IPS DF 6.9 (cell line): ENCODE measurements around the gene CIITA.
"Not testable (repeated sequence)": the region's sequence is repeated elsewhere in the genome, so short reads cannot be mapped to it uniquely, and the experiment has no call there.

Experiments
- DNase-seq: peaks from one replicate; pipeline ENCODE4 v3.0.0-alpha.2; 2013; ENCODE audit warnings: low read depth, low spot score
- H3K27ac ChIP-seq: one replicate; pipeline ENCODE4 v1.5.1; 2013; ENCODE audit warnings: low read length, control low read depth
- H3K27me3 ChIP-seq: 2 replicates; pipeline ENCODE4 v1.6.1; 2013; ENCODE audit warnings: mild to moderate bottlenecking, low read length; ENCODE audit not compliant: control insufficient read depth, insufficient read depth
- H3K36me3 ChIP-seq: 2 replicates; pipeline ENCODE4 v1.6.1; 2013; ENCODE audit warnings: low read length; ENCODE audit not compliant: control insufficient read depth, insufficient read depth
- H3K4me1 ChIP-seq: 2 replicates; pipeline ENCODE4 v1.6.1; 2013; ENCODE audit warnings: low read length; ENCODE audit not compliant: control insufficient read depth, insufficient read depth
- H3K4me3 ChIP-seq: 2 replicates; pipeline ENCODE4 v1.5.1; 2013; ENCODE audit warnings: mild to moderate bottlenecking, low read length
- H3K9me3 ChIP-seq: 2 replicates; pipeline ENCODE4 v1.6.1; 2013; ENCODE audit warnings: low read length, inconsistent platforms; ENCODE audit not compliant: control insufficient read depth, insufficient read depth
- WGBS: extraction: QIAGEN DNeasy Blood & Tissue Kit; methylation state at CpG from one replicate; pipeline ENCODE4 v1.1.7; 2013; ENCODE audit warnings: mixed read lengths, missing lambda C conversion rate; ENCODE audit not compliant: insufficient read length, insufficient coverage; 5-methylcytosine and 5-hydroxymethylcytosine counted together

CIITA gene

GRCh38 chr16:10922328-10923145, 45.5 kb downstream of the CIITA start:
- Histone ChIP-seq H3K27me3 (no peaks in the 10 kb centered on the region), H3K4me3 (no peak overlapping the region), H3K4me1 (peaks cover 5% of the 10 kb centered on the region), H3K9me3 (no peaks in the 10 kb centered on the region), H3K27ac (no peak overlapping the region), H3K36me3 (no peaks in the 10 kb centered on the region)
- no CpG with 5 or more reads among the region's 14 CpGs for WGBS
- DNase-seq: no peak

GRCh38 chr16:10923146-10923649, 46.2 kb downstream of the CIITA start:
- no peaks in the 10 kb centered on the region for H3K27me3 ChIP-seq
- H3K4me1 ChIP-seq: peaks cover 5% of the 10 kb centered on the region
- no peak for DNase-seq
- no peaks in the 10 kb centered on the region for H3K9me3 ChIP-seq
- no peaks in the 10 kb centered on the region for H3K36me3 ChIP-seq
- WGBS: no CpG with 5 or more reads among the region's 10 CpGs
- H3K4me3 ChIP-seq: no peak overlapping the region
- no peak overlapping the region for H3K27ac ChIP-seq

- peaks cover 5% of the 10 kb centered on the region for H3K4me1 ChIP-seq
- H3K4me3 ChIP-seq: no peak overlapping the region
- H3K36me3 ChIP-seq: no peaks in the 10 kb centered on the region
- no peaks in the 10 kb centered on the region for H3K9me3 ChIP-seq
- no peak for DNase-seq
- no CpG with 5 or more reads among the region's 14 CpGs for whole genome bisulfite sequencing
- no peak overlapping the region for H3K27ac ChIP-seq
- H3K27me3 ChIP-seq: no peaks in the 10 kb centered on the region
Measured at GRCh38 chr16:10923650-10924214, 46.7 kb downstream of the CIITA start.

- not testable (repeated sequence) for DNase-seq
Measured at GRCh38 chr16:10925285-10925684, 48.3 kb downstream of the CIITA start.

GRCh38 chr16:10926094-10926493, 49.1 kb downstream of the CIITA start:
- Histone ChIP-seq H3K9me3 (no peaks in the 10 kb centered on the region), H3K4me3 (no peak overlapping the region), H3K4me1 (peaks cover 5% of the 10 kb centered on the region), H3K27ac (no peak overlapping the region), H3K27me3 (no peaks in the 10 kb centered on the region), H3K36me3 (no peaks in the 10 kb centered on the region)
- DNase-seq: no peak
- WGBS: no CpG with 5 or more reads among the region's 4 CpGs

More at GRCh38 chr16:10925285-10925684, 48.3 kb downstream of the CIITA start:
- no CpG with 5 or more reads among the region's 3 CpGs for WGBS
- not testable (repeated sequence) for H3K4me1 ChIP-seq, H3K27me3 ChIP-seq, H3K4me3 ChIP-seq, H3K36me3 ChIP-seq, H3K9me3 ChIP-seq, H3K27ac ChIP-seq

- H3K27ac ChIP-seq: no peak overlapping the region
- no peak overlapping the region; the same call in 1 of the 2 replicates for H3K4me3 ChIP-seq
- H3K9me3 ChIP-seq: no peaks in the 10 kb centered on the region
- H3K4me1 ChIP-seq: peaks cover 5% of the 10 kb centered on the region
- H3K36me3 ChIP-seq: no peaks in the 10 kb centered on the region
- no peaks in the 10 kb centered on the region for H3K27me3 ChIP-seq
- DNase-seq: no peak
- WGBS: no CpG with 5 or more reads among the region's 5 CpGs
Measured at GRCh38 chr16:10926867-10927266, 49.9 kb downstream of the CIITA start.

- Histone ChIP-seq H3K27me3 (no peaks in the 10 kb centered on the region), H3K36me3 (0 out of 2 replicates have a peak, but pooled peaks cover 4% of the 10 kb centered on the region), H3K9me3 (no peaks in the 10 kb centered on the region), H3K4me1 (peaks cover 5% of the 10 kb centered on the region), H3K4me3 (no peak overlapping the region), H3K27ac (no peak overlapping the region)
- no CpG with 5 or more reads among the region's 11 CpGs for WGBS
- no peak for DNase-seq
Measured at GRCh38 chr16:10927497-10928112, 50.6 kb downstream of the CIITA start.

- H3K4me1 ChIP-seq, DNase-seq, H3K27me3 ChIP-seq, H3K9me3 ChIP-seq, H3K27ac ChIP-seq, H3K4me3 ChIP-seq, H3K36me3 ChIP-seq: not testable (repeated sequence)
- WGBS: no CpG with 5 or more reads among the region's 12 CpGs
Measured at GRCh38 chr16:10929097-10929496, 52.1 kb downstream of the CIITA start.

- Histone ChIP-seq H3K9me3 (no peaks in the 10 kb centered on the region), H3K4me1 (no peaks in the 10 kb centered on the region), H3K27ac (no peak overlapping the region), H3K27me3 (no peaks in the 10 kb centered on the region), H3K36me3 (0 out of 2 replicates have a peak, but pooled peaks cover 4% of the 10 kb centered on the region), H3K4me3 (no peak overlapping the region)
- no CpG with 5 or more reads among the region's 15 CpGs for WGBS
- DNase-seq: no peak
Measured at GRCh38 chr16:10929853-10930754, 53.1 kb downstream of the CIITA start.

GRCh38 chr16:10930755-10931093, 53.7 kb downstream of the CIITA start:
- Histone ChIP-seq H3K36me3 (0 out of 2 replicates have a peak, but pooled peaks cover 4% of the 10 kb centered on the region), H3K4me1 (no peaks in the 10 kb centered on the region)
- no CpG with 5 or more reads among the region's 2 CpGs for WGBS

More at GRCh38 chr16:10930755-10931093, 53.7 kb downstream of the CIITA start:
- Histone ChIP-seq H3K27me3 (no peaks in the 10 kb centered on the region), H3K4me3 (no peak overlapping the region), H3K27ac (no peak overlapping the region), H3K9me3 (no peaks in the 10 kb centered on the region)
- DNase-seq: no peak
